Measurements from ENCODE around the gene RAC3.

The RAC3 gene

GRCh38 chr17:82076785-82077591, 45.5 kb downstream of the RAC3 start:
- no peak overlapping the region for H3K27ac ChIP-seq (ENCODE audit: insufficient read depth, low read length, poor library complexity, severe bottlenecking)
- no peak for DNase-seq
- no peaks in the 10 kb centered on the region for H3K4me1 ChIP-seq (ENCODE audit: control insufficient read depth, insufficient read depth, low read length, poor library complexity, severe bottlenecking)
- no peaks in the 10 kb centered on the region for H3K27me3 ChIP-seq (replicated peaks; ENCODE audit: control insufficient read depth, insufficient read depth, low read length, poor library complexity, severe bottlenecking)
- peaks cover 29% of the 10 kb centered on the region for H3K36me3 ChIP-seq (ENCODE audit: control insufficient read depth, insufficient read depth, low read length)
- no peak overlapping the region for H3K4me3 ChIP-seq (ENCODE audit: insufficient read depth, low read depth, low read length, poor library complexity, severe bottlenecking)
- no peaks in the 10 kb centered on the region for H3K9me3 ChIP-seq (ENCODE audit: control insufficient read depth, low read length)

GRCh38 chr17:82077617-82078358, 46.3 kb downstream of the RAC3 start:
- H3K27ac ChIP-seq (ENCODE audit: insufficient read depth, low read length, poor library complexity, severe bottlenecking), result no peak overlapping the region
- peaks cover 37% of the 10 kb centered on the region for H3K36me3 ChIP-seq (ENCODE audit: control insufficient read depth, insufficient read depth, low read length)
- no peaks in the 10 kb centered on the region for H3K27me3 ChIP-seq (replicated peaks; ENCODE audit: control insufficient read depth, insufficient read depth, low read length, poor library complexity, severe bottlenecking)
- H3K4me3 ChIP-seq (ENCODE audit: insufficient read depth, low read depth, low read length, poor library complexity, severe bottlenecking), result no peak overlapping the region
- H3K4me1 ChIP-seq (ENCODE audit: control insufficient read depth, insufficient read depth, low read length, poor library complexity, severe bottlenecking), result no peaks in the 10 kb centered on the region
- no peaks in the 10 kb centered on the region for H3K9me3 ChIP-seq (ENCODE audit: control insufficient read depth, low read length)
- DNase-seq, result no peak

- no peak for DNase-seq
- Histone ChIP-seq H3K27me3 (replicated peaks; ENCODE audit: control insufficient read depth, insufficient read depth, low read length, poor library complexity, severe bottlenecking) (no peaks in the 10 kb centered on the region), H3K36me3 (ENCODE audit: control insufficient read depth, insufficient read depth, low read length) (peaks cover 43% of the 10 kb centered on the region), H3K4me1 (ENCODE audit: control insufficient read depth, insufficient read depth, low read length, poor library complexity, severe bottlenecking) (no peaks in the 10 kb centered on the region), H3K4me3 (ENCODE audit: insufficient read depth, low read depth, low read length, poor library complexity, severe bottlenecking) (no peak overlapping the region), H3K9me3 (ENCODE audit: control insufficient read depth, low read length) (no peaks in the 10 kb centered on the region), H3K27ac (ENCODE audit: insufficient read depth, low read length, poor library complexity, severe bottlenecking) (no peak overlapping the region)
These were observed 47.0 kb downstream of the RAC3 start for GRCh38 chr17:82078433-82078832.

- peaks cover 50% of the 10 kb centered on the region for H3K36me3 ChIP-seq (ENCODE audit: control insufficient read depth, insufficient read depth, low read length)
- DNase-seq, result no peak
- no peak overlapping the region for H3K4me3 ChIP-seq (ENCODE audit: insufficient read depth, low read depth, low read length, poor library complexity, severe bottlenecking)
- no peaks in the 10 kb centered on the region for H3K9me3 ChIP-seq (ENCODE audit: control insufficient read depth, low read length)
- H3K27ac ChIP-seq (ENCODE audit: insufficient read depth, low read length, poor library complexity, severe bottlenecking), result no peak overlapping the region
- H3K4me1 ChIP-seq (ENCODE audit: control insufficient read depth, insufficient read depth, low read length, poor library complexity, severe bottlenecking), result no peaks in the 10 kb centered on the region
- H3K27me3 ChIP-seq (replicated peaks; ENCODE audit: control insufficient read depth, insufficient read depth, low read length, poor library complexity, severe bottlenecking), result no peaks in the 10 kb centered on the region
These were observed 47.7 kb downstream of the RAC3 start for GRCh38 chr17:82079001-82079677.

- peaks cover 61% of the 10 kb centered on the region for H3K36me3 ChIP-seq (ENCODE audit: control insufficient read depth, insufficient read depth, low read length)
- no peaks in the 10 kb centered on the region for H3K4me1 ChIP-seq (ENCODE audit: control insufficient read depth, insufficient read depth, low read length, poor library complexity, severe bottlenecking)
- no peak for DNase-seq
- H3K9me3 ChIP-seq (ENCODE audit: control insufficient read depth, low read length), result no peaks in the 10 kb centered on the region
- no peaks in the 10 kb centered on the region for H3K27me3 ChIP-seq (replicated peaks; ENCODE audit: control insufficient read depth, insufficient read depth, low read length, poor library complexity, severe bottlenecking)
- no peak overlapping the region for H3K4me3 ChIP-seq (ENCODE audit: insufficient read depth, low read depth, low read length, poor library complexity, severe bottlenecking)
- no peak overlapping the region for H3K27ac ChIP-seq (ENCODE audit: insufficient read depth, low read length, poor library complexity, severe bottlenecking)
These were observed 48.7 kb downstream of the RAC3 start for GRCh38 chr17:82080048-82080788.

- no peak for DNase-seq
- no peak overlapping the region for H3K4me3 ChIP-seq (ENCODE audit: insufficient read depth, low read depth, low read length, poor library complexity, severe bottlenecking)
- peaks cover 68% of the 10 kb centered on the region for H3K36me3 ChIP-seq (ENCODE audit: control insufficient read depth, insufficient read depth, low read length)
- no peaks in the 10 kb centered on the region for H3K9me3 ChIP-seq (ENCODE audit: control insufficient read depth, low read length)
- H3K27ac ChIP-seq (ENCODE audit: insufficient read depth, low read length, poor library complexity, severe bottlenecking), result no peak overlapping the region
- no peaks in the 10 kb centered on the region for H3K4me1 ChIP-seq (ENCODE audit: control insufficient read depth, insufficient read depth, low read length, poor library complexity, severe bottlenecking)
- H3K27me3 ChIP-seq (replicated peaks; ENCODE audit: control insufficient read depth, insufficient read depth, low read length, poor library complexity, severe bottlenecking), result no peaks in the 10 kb centered on the region
These were observed 49.4 kb downstream of the RAC3 start for GRCh38 chr17:82080789-82081464.

- H3K4me3 ChIP-seq (ENCODE audit: insufficient read depth, low read depth, low read length, poor library complexity, severe bottlenecking), result no peak overlapping the region
- DNase-seq, result no peak
- peaks cover 74% of the 10 kb centered on the region for H3K36me3 ChIP-seq (ENCODE audit: control insufficient read depth, insufficient read depth, low read length)
- H3K27me3 ChIP-seq (replicated peaks; ENCODE audit: control insufficient read depth, insufficient read depth, low read length, poor library complexity, severe bottlenecking), result no peaks in the 10 kb centered on the region
- H3K9me3 ChIP-seq (ENCODE audit: control insufficient read depth, low read length), result no peaks in the 10 kb centered on the region
- H3K4me1 ChIP-seq (ENCODE audit: control insufficient read depth, insufficient read depth, low read length, poor library complexity, severe bottlenecking), result no peaks in the 10 kb centered on the region
- H3K27ac ChIP-seq (ENCODE audit: insufficient read depth, low read length, poor library complexity, severe bottlenecking), result no peak overlapping the region
These were observed 50.1 kb downstream of the RAC3 start for GRCh38 chr17:82081546-82081945.

- Histone ChIP-seq H3K27ac (ENCODE audit: insufficient read depth, low read length, poor library complexity, severe bottlenecking) (no peak overlapping the region), H3K4me1 (ENCODE audit: control insufficient read depth, insufficient read depth, low read length, poor library complexity, severe bottlenecking) (no peaks in the 10 kb centered on the region), H3K27me3 (replicated peaks; ENCODE audit: control insufficient read depth, insufficient read depth, low read length, poor library complexity, severe bottlenecking) (no peaks in the 10 kb centered on the region), H3K4me3 (ENCODE audit: insufficient read depth, low read depth, low read length, poor library complexity, severe bottlenecking) (no peak overlapping the region), H3K36me3 (ENCODE audit: control insufficient read depth, insufficient read depth, low read length) (peaks cover 79% of the 10 kb centered on the region), H3K9me3 (ENCODE audit: control insufficient read depth, low read length) (no peaks in the 10 kb centered on the region)
- DNase-seq, result no peak
These were observed 50.5 kb downstream of the RAC3 start for GRCh38 chr17:82081966-82082365.

GRCh38 chr17:82082456-82082855, 51.0 kb downstream of the RAC3 start:
- no peak overlapping the region for H3K27ac ChIP-seq (ENCODE audit: insufficient read depth, low read length, poor library complexity, severe bottlenecking)
- H3K9me3 ChIP-seq (ENCODE audit: control insufficient read depth, low read length), result no peaks in the 10 kb centered on the region
- H3K36me3 ChIP-seq (ENCODE audit: control insufficient read depth, insufficient read depth, low read length), result peaks cover 83% of the 10 kb centered on the region
- H3K4me1 ChIP-seq (ENCODE audit: control insufficient read depth, insufficient read depth, low read length, poor library complexity, severe bottlenecking), result no peaks in the 10 kb centered on the region
- no peaks in the 10 kb centered on the region for H3K27me3 ChIP-seq (replicated peaks; ENCODE audit: control insufficient read depth, insufficient read depth, low read length, poor library complexity, severe bottlenecking)
- no peak overlapping the region for H3K4me3 ChIP-seq (ENCODE audit: insufficient read depth, low read depth, low read length, poor library complexity, severe bottlenecking)
- DNase-seq, result no peak

Data from effector memory CD4-positive, alpha-beta T cell (primary cell).